IPS-18c (cell line): ENCODE data around the gene ADAMTS12.
"Not testable (repeated sequence)": the region's sequence is repeated elsewhere in the genome, so short reads cannot be mapped to it uniquely, and the experiment has no call there.

Source experiments
- H3K4me3 ChIP-seq: 2 replicates; pipeline ENCODE4 v1.7.0; 2013; ENCODE audit warnings: low read depth, mild to moderate bottlenecking, low read length, moderate library complexity; ENCODE audit not compliant: insufficient read depth
- H3K9me3 ChIP-seq: one replicate; pipeline ENCODE4 v1.6.1; 2013; ENCODE audit warnings: mild to moderate bottlenecking, low read length, moderate library complexity; ENCODE audit not compliant: control insufficient read depth, insufficient read depth

Gene ADAMTS12

DNA sequence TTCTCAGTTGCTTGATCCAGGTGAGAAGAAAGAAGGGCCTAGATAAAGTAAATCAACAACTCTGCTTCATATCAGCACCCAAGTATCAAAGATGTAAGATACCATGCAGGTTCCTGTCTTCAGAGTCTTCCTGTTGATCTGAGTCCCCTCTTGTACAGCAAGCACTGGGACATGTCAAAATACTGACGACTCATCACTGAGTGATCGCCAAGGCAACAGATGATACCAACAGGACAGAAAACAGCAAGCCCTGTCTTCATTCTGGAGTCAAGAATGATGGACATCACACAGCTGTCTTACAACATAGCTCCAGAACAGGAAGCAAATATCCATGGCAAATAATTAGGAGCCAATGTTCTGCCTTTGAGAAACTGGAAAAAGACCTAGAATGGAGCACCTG, 367.3 kb downstream of the ADAMTS12 start:
- no peak overlapping the region for H3K4me3 ChIP-seq
- H3K9me3 ChIP-seq = no peaks in the 10 kb centered on the region

GRCh38 chr5:33523208-33523771, 368.5 kb downstream of the ADAMTS12 start:
- H3K4me3 ChIP-seq = no peak overlapping the region
- H3K9me3 ChIP-seq = no peaks in the 10 kb centered on the region

- H3K4me3 ChIP-seq = no peak overlapping the region
- no peaks in the 10 kb centered on the region for H3K9me3 ChIP-seq
These were observed 375.4 kb downstream of the ADAMTS12 start for GRCh38 chr5:33516421-33516820.

DNA sequence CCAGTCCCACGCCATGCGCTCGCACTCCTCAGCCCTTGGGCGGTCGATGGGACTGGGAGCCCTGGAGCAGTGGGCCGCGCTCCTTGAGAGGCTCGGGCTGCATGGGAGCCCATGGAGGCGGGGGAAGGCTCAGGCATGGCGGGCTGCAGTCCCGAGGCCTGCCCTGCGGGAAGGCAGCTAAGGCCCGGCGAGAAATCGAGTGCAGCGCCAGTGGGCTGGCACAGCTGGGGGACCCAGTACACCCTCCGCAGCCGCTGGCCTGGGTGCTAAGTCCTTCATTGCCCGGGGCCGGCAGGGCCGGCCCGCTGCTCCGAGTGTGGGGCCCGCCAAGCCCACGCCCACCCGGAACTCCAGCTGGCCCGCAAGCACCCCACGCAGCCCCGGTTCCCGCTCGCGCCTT, 376.4 kb downstream of the ADAMTS12 start:
- not testable (repeated sequence) for H3K4me3 ChIP-seq, H3K9me3 ChIP-seq

DNA sequence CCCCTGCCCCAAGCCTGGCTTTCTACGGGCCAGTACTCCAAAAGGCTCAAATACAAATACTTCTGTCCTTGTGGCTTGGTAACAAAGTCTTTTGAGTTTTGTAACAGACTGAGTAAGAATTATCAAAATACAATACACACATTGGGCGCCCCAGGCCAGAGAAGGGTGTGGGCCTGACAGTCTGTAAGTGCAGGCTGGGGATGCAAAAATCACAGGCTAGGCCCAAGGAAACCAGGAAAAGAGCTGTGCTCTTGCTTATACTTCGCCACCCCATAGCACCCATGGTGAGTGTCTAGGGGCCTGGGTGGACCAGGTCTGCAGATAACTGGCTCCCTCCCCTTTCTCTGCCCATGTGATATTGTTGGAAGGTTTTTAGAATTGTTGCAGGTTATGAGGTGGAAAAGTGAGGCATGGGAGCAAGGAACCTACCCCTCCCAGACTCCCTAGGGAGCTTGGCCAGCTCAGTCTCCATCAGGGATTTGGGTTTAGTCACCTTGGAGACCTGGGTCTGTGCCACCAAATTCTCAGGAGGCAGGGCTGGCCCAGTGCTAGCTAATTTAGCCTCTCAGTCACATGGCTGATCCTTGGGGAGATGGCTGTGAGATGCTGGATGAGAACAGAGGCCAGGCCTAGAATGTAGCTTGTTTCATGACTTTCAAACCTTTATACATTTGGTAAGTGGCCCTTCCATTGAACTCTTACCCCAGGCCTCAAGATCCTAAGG, 378.2 kb downstream of the ADAMTS12 start:
- Histone ChIP-seq H3K4me3 (no peak overlapping the region), H3K9me3 (no peaks in the 10 kb centered on the region)

- no peak overlapping the region for H3K4me3 ChIP-seq
- H3K9me3 ChIP-seq = no peaks in the 10 kb centered on the region
These were observed 382.8 kb downstream of the ADAMTS12 start for GRCh38 chr5:33509036-33509435.

- no peak overlapping the region for H3K4me3 ChIP-seq
- no peaks in the 10 kb centered on the region for H3K9me3 ChIP-seq
These were observed 384.4 kb downstream of the ADAMTS12 start for GRCh38 chr5:33507426-33507825.

GRCh38 chr5:33504570-33504969, 387.2 kb downstream of the ADAMTS12 start:
- Histone ChIP-seq H3K9me3 (no peaks in the 10 kb centered on the region), H3K4me3 (no peak overlapping the region)

DNA sequence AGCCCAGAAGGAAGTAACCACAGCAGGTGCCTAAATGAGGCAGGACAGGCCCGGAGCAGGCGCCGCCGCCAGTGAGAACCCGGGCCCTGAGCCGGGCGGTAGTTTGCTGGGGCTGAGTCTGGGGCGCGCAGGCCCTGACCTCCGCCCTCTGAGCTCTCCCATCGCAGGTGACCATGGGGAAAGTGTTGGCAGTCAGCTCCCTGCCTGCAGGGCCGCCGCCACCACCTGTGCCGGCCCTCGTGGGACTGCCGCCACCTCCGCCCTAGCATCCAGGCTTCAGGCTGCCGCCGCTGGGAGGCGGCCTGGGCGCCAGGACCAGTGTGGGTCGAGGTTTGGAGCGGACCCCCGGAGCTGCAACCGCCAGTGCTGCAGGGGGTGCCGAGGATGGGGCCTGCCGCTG, 389.9 kb downstream of the ADAMTS12 start:
- no peak overlapping the region for H3K4me3 ChIP-seq
- H3K9me3 ChIP-seq = no peaks in the 10 kb centered on the region

GRCh38 chr5:33501260-33501659, 390.5 kb downstream of the ADAMTS12 start:
- Histone ChIP-seq H3K9me3 (no peaks in the 10 kb centered on the region), H3K4me3 (no peak overlapping the region)

DNA sequence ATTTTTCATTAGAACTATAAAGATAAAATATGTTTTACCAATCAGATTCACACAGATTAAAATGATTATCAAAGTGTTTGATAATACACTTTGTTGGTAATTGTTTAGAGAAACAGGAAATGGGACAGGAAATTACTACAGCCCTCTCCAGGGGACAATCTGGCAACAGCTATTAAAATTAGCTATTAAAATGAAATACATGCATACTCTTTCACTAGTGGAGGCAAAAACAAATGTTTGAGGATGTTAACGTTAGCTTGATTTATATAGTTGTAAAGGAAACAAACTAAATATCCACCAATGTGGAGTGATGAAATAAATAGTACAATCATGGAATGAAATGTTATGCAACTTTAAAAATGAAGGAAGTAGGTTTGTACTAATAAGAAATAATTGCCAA, 397.3 kb downstream of the ADAMTS12 start:
- Histone ChIP-seq H3K9me3 (no peaks in the 10 kb centered on the region), H3K4me3 (no peak overlapping the region)

DNA sequence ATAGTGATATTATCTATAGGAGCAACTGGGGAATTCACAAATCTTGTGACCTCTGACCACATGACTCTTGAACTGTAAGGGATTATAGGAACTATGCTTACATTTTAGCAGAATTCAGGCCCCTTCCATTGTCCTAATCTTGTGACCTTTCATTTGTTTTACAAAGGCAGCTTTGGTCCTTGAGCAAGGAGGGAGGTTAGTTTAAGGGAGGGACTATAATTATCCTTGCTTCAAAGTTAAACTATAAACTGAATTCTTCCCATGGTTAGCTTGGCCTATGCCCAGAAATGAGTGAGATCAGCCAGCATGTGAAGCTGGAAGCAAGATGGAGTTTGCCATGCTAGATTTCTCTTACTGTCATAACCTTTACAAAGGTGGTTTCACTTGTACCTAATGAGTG, 399.8 kb downstream of the ADAMTS12 start:
- H3K9me3 ChIP-seq = peaks cover 2% of the 10 kb centered on the region
- no peak overlapping the region for H3K4me3 ChIP-seq

GRCh38 chr5:33490071-33490665, 401.6 kb downstream of the ADAMTS12 start:
- Histone ChIP-seq H3K4me3 (no peak overlapping the region), H3K9me3 (peaks cover 2% of the 10 kb centered on the region)

GRCh38 chr5:33489481-33490067, 402.2 kb downstream of the ADAMTS12 start:
- Histone ChIP-seq H3K9me3 (peaks cover 2% of the 10 kb centered on the region), H3K4me3 (no peak overlapping the region)

DNA sequence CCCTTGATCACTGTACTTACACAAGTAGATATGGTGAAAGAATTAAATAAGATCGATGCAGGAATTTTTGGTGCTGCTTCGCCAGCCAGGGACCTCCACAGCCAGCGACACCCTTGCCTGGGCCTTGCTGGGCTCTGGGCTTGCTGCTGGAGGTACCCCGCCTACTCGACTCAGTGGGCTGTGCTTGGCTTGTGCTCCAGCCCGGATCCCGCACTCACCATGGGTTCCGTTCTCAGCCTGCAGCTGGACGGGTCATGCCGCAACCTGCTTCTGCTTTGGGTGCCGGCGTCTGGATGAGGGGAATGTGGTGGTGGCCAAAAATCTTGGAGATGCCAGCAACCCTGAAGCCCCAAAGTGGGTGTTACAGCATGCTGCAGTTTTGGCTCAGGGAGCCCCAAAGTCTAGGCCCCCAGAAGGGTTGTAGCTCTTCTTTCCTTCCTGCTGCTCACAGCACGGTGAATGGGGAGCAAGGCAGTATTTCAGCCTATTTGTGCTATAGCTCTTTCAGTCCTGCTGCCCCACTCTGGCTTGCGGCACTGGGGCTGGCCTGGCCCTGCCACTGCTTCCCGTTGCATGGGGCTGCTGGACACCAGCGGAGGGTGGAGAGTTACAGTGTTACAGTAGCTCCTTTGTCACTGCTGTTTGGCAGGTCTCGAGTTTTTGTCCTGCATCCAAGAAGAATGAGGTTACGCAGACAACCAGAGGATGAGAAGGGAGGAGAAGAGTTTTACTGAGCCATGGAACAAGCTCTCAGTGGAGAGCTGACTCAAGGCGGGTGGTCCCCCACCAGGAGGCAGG, 403.0 kb downstream of the ADAMTS12 start:
- Histone ChIP-seq H3K9me3 (peaks cover 2% of the 10 kb centered on the region), H3K4me3 (no peak overlapping the region; the same call in 1 of the 2 replicates)

DNA sequence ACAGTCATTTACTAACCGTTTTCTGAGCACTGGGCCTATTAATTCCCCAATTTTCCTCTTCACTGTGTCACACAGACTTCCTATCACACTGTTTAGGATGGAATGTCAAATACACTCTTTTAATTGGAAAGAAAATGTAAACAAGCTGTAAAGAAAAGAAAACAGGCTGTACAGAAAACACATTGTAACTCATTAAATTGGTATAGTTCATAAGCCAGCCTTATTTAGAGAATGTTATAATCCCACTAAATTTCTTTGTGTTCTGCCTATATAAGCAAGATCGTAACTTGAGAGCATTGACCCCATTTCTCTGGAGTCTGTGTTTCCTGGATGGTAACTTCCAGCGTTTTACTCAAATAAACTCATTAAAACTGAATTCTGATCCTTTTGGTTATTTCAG, 404.6 kb downstream of the ADAMTS12 start:
- Histone ChIP-seq H3K9me3 (peaks cover 2% of the 10 kb centered on the region), H3K4me3 (no peak overlapping the region)

GRCh38 chr5:33482335-33482734, 409.5 kb downstream of the ADAMTS12 start:
- no peaks in the 10 kb centered on the region for H3K9me3 ChIP-seq
- H3K4me3 ChIP-seq = no peak overlapping the region
